H1 (cell line): ENCODE measurements around the gene CDH12. TPM values are rescaled to one million over a fixed set of nuclear protein-coding genes. Genes with fewer than 3 reads are reported as not detected.

Experiments used
- NANOG ChIP-seq: IDR thresholded peaks from 2 replicates; pipeline ENCODE4 v1.6.1; 2011; ENCODE audit warnings: low read length, low read depth, mild to moderate bottlenecking, inconsistent platforms; ENCODE audit not compliant: insufficient read depth, poor library complexity, severe bottlenecking
- SRF ChIP-seq: IDR thresholded peaks from 2 replicates; pipeline ENCODE4 v1.6.1; 2011; ENCODE audit warnings: mild to moderate bottlenecking, low read depth, low read length, moderate library complexity
- polyA plus RNA-seq, 7 experiments: library from polyadenylated mRNA; depleted of rRNA in 3 of 7; stranded (reverse) in 5 of 7; unstranded in 2 of 7; fragments of >200 nt in 5 of 7; fragments of 200-250 nt in 2 of 7; gene quantifications; 1 replicate in 5 of 7; 2 replicates in 1 of 7; 4 replicates in 1 of 7; pipeline versions ENCODE4 v1.2.1 to v1.2.3, GENCODE V29; 2011 to 2013; ENCODE audit warnings: missing spikeins in 2 of 7, mixed read lengths in 2 of 7
- total RNA-seq: library from RNA; stranded (reverse); fragmentation: NEBNext Ultra II Directional; extraction: Animal tissue kit (Norgen Biotek cat#: 25700); gene quantifications from 2 replicates; pipeline ENCODE4 v1.2.1, GENCODE V29; 2021

CDH12 gene
- total and polyA plus RNA-seq, 2 of the 8 experiments (the other 6 are each of a cell fraction or from before 2014, with no cell fraction given), result 0.03 TPM; not detected in 1

DNA sequence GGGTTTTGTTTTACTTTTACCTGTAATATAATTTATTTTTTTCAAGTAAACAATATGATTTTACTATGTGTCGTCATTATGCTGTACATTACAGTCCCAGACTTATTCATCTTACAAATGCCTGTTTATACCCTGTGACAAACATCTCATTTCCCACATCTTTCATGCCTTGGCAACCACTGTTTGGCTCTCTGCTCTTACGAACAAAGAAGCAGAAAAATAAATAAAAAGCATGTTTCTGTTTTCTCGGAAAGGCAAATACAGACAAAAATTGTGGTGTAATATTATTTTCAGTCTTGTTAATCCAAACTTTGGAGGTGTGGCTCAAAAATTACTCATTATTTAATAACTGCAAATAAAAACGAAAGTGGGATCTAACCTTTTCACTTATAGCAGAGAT lies 393.0 kb downstream of the CDH12 start (continued):
- no peak for TF ChIP-seq NANOG
- TF ChIP-seq SRF, result no peak
